ENCODE measurements around the gene PDZRN4.

DNA sequence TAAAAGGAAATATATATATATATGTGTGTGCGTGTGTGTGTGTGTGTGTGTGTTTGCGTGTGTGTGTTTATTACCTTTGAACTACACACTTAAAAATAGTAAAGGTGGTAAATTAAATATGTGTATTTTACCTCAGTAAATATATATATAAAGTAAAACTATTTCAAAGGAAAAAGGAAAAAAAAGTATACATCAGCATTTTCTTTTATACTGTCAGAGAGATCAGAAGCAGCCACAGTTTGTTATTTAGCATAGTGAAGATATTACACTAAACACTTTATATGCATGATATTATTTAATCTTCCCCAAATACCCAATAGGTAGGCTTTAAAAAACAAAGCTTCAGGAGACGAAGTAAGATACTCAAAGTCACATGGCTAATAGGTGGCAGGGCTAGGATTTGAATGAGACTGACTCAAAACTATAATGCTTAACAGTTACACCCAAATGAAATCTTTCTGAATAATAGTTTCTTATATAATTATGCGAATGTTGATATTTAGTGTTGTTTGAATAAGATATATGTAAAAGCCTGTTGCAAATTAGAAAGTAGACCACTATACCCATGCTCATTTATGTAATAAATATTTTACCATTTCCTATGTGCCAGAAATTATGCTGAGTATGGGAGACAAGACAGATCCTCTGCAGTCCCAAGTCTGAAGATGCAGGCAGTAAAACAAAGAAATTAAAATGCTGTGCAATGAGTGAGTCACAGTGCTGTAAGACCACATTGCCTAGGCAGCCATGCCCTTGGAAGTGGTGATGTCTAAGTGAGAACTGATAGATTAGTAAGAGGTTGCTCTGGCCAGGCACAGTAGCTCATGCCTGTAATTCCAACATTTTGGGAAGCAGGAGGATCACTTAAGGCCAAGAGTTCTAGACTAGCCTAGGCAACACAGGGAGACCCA, 66.1 kb downstream of the PDZRN4 start:
- TF ChIP-seq, protein P1, sequence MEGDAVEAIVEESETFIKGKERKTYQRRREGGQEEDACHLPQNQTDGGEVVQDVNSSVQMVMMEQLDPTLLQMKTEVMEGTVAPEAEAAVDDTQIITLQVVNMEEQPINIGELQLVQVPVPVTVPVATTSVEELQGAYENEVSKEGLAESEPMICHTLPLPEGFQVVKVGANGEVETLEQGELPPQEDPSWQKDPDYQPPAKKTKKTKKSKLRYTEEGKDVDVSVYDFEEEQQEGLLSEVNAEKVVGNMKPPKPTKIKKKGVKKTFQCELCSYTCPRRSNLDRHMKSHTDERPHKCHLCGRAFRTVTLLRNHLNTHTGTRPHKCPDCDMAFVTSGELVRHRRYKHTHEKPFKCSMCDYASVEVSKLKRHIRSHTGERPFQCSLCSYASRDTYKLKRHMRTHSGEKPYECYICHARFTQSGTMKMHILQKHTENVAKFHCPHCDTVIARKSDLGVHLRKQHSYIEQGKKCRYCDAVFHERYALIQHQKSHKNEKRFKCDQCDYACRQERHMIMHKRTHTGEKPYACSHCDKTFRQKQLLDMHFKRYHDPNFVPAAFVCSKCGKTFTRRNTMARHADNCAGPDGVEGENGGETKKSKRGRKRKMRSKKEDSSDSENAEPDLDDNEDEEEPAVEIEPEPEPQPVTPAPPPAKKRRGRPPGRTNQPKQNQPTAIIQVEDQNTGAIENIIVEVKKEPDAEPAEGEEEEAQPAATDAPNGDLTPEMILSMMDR (IDR thresholded peaks at IDR 0.05) = no peak
- TF ChIP-seq POLR2A (IDR thresholded peaks at IDR 0.05) = no peak

Data from adrenal gland (tissue), 5 donors.